Eye (tissue), 1 donor: Measurements from ENCODE around the gene GK2.

Source experiments
- DNase-seq: peaks from one replicate; pipeline ENCODE4 v3.0.0-alpha.2; 2015

GK2 gene

GRCh38 chr4:79381161-79381560 lies 26.9 kb downstream of the GK2 start:
- DNase-seq = no peak

DNA sequence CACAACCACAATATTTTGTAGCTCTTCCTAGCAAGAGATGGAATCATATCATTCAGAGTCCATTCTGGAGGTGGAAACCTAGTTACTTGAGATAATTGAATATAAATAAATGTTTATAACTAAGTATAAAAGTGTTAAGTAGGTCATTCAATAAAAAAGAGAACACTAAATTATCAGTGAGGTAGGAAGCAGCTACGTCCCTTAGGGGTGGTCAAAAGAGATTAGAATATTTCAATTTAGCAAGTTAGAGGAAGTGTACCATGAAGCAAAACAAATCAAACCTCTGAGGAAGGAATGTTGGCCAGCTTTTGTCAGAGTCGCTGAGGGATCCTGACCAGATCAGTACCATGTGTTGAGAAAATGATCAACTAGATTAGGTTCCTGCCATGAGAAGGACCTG lies 38.0 kb downstream of the GK2 start:
- DNase-seq = no peak

GRCh38 chr4:79367096-79367495 lies 40.9 kb downstream of the GK2 start:
- no peak for DNase-seq

DNA sequence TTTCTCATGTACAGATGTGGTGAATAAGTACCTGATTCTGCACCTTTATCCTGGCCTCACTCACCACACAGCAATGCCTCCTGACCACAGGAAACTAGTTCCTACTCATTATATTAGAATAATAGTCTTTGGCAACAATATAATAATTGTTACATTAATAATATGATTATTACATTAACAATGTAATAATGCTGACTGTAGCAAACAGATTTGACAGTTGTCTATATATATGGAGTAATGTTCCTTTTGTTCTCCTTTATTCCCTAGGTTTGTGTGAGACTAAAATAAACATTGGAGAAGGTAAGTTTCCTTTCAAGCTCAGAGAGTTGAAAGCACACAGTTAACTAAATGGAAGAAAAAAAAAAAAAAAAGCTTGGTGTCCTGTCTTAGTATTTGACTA lies 41.6 kb downstream of the GK2 start:
- no peak for DNase-seq

DNA sequence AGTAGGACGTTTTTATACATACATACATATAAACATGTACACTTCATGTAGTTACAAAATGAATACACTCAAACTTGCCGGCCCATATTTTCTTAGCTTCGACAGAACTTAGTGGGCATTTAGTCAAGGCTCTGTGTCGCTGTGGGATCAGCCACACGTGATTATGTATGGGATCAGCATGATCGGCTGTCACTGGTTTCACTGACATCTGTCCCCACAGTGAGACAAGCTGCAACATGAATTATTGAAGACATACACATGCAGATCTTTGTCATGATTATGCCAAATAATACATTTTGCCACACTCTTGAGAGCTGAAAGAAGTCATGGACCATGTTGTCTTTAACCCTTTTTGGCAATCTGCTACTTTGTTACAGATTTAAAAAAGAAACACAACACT lies 44.0 kb downstream of the GK2 start:
- peak; percentile 52 for DNase-seq

DNA sequence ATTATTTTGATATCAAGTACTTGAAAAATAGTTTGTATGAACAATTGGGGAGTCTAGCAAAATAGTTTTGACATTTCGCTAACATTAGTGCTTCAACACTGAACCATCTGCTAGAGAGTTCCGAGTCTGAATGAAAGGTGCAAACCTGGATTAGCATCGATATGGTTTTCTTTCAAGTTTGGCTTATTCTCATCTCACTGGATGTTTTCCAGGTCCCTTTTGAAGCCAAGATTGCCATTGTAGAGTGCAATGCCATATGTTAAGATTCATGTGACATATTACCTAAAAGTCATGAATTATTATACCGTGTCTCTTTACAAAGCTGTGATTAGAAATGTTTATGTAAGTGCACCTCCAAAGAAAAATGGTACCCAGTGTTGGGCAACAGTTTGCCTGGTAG lies 45.4 kb downstream of the GK2 start:
- no peak for DNase-seq

DNA sequence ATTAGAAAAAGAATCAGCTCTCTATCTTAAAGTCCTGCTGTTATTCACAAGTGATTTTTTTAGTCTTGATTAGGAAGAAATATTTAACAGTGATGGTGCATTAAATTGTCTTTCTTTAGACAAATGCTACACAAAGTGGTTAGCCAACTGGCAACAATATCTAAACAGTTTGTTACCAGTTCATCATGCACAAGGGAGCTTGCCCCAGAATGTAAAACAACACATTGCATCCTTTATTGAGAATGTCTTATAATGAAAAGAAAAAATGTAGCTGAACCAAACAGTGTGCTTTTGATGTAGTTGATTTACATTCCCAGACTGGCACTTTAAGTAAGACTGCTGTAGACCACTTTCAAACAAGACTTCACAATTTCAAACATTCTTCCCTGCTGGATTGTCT lies 48.0 kb downstream of the GK2 start:
- no peak for DNase-seq

- DNase-seq = no peak
These were observed 49.6 kb downstream of the GK2 start for GRCh38 chr4:79358438-79358837.

GRCh38 chr4:79357365-79357764 lies 50.7 kb downstream of the GK2 start:
- DNase-seq = no peak
